IPS DF 4.7 (cell line): ENCODE data around the gene IL1RAPL1.

ENCODE experiments used
- DNase-seq: peaks from one replicate; pipeline ENCODE4 v3.0.0-alpha.2; 2013; ENCODE audit warnings: low spot score; ENCODE audit errors: extremely low read depth

IL1RAPL1 gene

GRCh38 chrX:28966331-28966730 is 379.1 kb downstream of the IL1RAPL1 start:
- no peak for DNase-seq

GRCh38 chrX:28969126-28969525 is 381.9 kb downstream of the IL1RAPL1 start:
- no peak for DNase-seq

- no peak for DNase-seq
These were observed 392.6 kb downstream of the IL1RAPL1 start for GRCh38 chrX:28979877-28980276.

GRCh38 chrX:28981952-28982351 is 394.7 kb downstream of the IL1RAPL1 start:
- DNase-seq: no peak

GRCh38 chrX:28988246-28988645 is 401.0 kb downstream of the IL1RAPL1 start:
- DNase-seq: no peak

- no peak for DNase-seq
These were observed 410.6 kb downstream of the IL1RAPL1 start for GRCh38 chrX:28997706-28998463.

DNA sequence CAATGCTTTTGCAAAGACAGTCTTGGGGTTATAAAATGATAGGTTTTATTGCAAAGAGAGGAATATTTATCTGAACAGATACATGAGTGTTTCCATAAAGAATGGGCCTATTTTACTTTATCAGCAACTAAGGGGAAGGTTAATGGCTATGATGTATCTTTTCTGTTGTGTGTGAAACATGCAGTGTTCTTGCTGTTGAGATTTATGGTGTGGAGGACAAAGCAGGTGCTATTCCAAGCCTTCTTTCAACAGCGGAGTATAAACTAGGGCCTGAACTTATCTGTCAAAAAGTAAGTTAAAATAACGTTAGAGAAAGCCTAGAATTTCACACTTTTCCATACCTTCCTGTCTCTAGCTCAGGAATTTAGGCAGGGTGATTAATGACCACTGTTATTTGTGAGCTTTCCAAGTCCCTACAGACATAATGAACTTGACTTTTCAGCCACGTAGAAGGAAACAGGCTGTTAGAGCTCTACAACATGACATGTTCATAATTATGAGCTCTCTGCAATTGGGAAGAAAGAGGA is 411.4 kb downstream of the IL1RAPL1 start:
- no peak for DNase-seq

- no peak for DNase-seq
These were observed 425.6 kb downstream of the IL1RAPL1 start for GRCh38 chrX:29012867-29013266.

- no peak for DNase-seq
These were observed 436.0 kb downstream of the IL1RAPL1 start for GRCh38 chrX:29023207-29023606.

GRCh38 chrX:29024871-29025270 is 437.6 kb downstream of the IL1RAPL1 start:
- DNase-seq: no peak

DNA sequence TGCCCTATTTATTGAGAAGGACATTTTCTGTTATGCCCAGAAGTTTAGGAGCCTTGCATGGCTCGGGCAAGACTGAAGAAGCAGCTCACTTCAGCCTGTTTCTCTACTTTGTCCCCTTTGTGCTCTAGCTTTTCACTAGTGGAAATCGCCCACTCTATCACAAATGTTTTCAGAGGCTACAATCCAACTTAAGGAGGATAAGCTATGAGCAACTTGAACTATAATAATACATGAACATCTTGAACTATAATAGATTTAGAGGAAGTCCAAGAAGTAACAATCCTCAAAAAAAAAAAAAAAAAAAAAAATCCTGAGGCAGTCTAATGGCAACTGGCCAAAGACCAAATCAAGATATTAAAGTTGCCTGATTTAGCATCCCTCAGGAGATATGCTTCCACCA is 452.3 kb downstream of the IL1RAPL1 start:
- DNase-seq: no peak

DNA sequence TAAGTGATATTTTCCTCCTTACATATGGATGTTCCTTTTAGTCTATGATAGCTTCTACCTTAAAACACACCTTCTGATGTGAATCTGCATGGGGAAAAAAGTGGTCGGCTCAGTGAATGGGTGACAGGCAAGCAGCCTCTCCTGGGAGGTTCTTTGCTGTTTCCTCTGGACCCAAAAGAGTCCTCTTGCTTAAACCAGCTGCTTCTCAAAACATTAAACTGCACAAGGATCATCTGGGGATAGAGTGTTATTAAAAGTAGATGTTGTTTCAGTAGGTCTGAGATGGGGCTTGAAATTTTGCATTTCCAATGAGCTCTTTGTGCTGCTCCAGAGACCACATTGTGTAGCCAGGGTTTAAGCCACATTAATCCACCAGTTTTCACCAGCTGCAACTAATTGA is 452.9 kb downstream of the IL1RAPL1 start:
- DNase-seq: no peak

DNA sequence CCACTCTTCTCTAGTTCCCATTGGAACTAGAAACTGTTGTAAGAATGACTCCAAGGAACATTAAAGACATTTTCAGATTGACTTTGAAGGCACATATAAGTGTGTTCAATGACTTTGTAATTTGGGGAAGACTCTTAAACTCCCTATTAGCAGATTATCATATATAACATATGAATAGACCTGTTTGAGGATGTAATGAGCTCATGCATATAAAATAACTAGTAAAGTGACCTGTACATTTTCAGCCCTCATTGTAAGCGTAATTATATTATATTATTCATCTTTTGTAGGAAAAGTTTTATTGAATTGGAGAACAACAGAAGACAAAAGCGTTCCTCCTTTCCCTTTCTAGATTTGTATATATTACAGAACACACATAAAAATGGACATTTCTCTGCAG is 455.1 kb downstream of the IL1RAPL1 start:
- DNase-seq: no peak

- DNase-seq: no peak
These were observed 456.5 kb downstream of the IL1RAPL1 start for GRCh38 chrX:29043746-29044145.

- DNase-seq: no peak
These were observed 457.4 kb downstream of the IL1RAPL1 start for GRCh38 chrX:29044423-29045184.

DNA sequence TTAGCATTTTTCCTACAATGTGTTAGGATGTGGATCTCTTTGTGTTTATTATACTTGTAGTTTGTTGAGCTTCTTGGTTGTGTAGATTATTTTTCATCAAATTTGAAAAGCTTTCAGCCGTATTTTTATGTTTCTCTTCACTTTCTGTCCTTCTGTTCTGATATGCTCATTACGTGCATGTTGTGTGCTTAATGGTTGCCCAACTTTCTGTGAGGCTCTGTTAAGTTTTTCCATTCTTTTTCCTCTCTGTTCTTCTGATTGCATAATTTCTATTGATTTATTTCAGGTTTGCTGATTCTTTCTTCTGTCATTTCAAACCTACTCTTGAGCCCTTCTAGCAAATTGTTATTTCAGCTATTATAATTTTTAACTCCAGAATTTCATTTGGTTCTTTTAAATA is 478.2 kb downstream of the IL1RAPL1 start:
- DNase-seq: no peak

DNA sequence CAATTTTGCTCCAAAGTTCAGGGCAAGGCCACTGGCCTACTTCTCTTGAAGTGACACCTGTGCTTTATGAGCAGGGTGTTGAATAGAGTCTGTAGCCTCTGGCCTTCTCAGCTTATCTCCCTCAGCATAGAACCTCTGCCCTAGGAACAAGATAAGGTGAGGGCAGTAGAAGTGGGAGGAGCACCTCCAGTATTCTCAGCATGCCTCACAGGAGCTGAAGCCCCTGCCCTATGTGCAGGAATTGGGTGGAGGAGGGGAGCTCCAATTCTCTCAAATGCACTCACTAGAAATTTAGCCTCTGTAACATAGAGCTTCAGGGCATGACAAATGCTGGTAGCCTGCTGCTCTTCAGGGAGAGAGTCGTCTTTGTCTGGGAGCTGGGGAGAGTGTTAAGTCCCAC is 479.3 kb downstream of the IL1RAPL1 start:
- no peak for DNase-seq

GRCh38 chrX:29067351-29067750 is 480.1 kb downstream of the IL1RAPL1 start:
- DNase-seq: no peak

DNA sequence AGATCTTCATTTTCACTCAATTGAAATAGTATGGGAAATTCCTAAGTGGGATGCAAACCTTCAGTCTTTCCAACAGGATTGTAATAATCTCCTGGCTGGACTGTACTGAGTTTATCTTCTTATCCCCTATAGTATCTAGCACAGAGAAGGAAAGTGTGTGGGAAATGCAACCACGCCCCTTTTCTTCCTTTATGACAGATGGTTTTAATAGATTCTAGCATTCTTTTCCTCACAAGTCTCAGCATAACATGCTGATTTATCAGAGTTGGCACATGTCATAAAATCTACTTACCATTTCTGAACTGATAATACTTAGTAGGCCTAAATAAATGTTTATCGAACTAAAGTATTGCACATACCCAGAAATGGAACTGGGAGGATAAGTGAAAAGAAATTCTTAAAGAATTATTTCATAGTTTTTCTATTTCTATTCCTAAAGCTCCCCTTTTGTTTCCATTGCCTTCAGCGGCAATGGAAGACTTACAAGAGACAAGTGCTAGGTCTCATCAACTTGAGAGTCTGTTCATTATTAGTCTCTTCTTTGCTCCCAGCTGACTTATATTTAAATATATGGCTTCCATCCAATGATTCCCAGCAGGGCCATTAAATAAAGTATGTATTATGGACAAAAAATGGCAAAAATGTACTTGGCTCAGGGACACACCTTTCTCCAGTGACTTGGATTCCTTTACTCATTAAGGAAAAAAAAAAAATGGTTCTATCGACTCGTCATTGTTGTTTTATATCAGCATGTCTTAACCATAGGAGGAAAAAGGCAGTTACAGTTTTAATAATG is 484.5 kb downstream of the IL1RAPL1 start:
- DNase-seq: no peak

DNA sequence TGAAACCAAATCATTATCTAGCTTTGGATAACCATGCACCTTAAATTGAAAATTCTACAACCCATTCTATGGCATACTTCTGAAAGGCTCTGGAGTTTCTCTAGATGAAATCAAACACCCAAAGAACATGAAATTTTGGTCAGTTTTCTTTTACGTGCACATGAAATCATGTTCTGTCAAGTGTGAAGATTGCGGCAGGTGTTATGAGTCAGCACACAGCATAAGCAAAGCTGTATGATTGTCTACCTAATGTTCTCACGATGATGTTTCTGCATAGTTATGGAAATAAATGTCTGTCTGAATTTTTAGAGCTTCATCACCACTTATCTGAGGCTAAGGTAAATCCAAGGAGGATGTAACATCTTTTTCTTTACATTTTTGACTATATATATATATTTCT is 495.3 kb downstream of the IL1RAPL1 start:
- DNase-seq: no peak

DNA sequence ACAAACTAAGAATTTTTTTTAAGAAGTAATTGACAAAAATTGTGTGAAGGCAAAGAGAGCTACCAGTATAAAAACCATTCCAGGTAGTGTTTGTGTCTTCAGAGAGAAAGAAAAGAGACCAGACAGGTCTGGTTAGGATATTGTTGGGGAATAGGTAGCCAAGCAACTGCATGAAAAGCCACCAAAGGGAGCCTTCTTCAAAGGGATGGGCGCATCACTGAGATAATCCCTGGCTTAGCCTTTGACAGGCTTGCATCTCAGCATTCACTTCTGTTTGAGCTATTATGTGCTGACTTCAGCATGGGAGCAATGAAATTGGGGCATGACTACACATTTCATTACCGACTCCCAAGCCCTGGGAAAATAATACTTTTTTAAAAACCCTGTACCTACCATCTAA is 496.6 kb downstream of the IL1RAPL1 start:
- DNase-seq: no peak

DNA sequence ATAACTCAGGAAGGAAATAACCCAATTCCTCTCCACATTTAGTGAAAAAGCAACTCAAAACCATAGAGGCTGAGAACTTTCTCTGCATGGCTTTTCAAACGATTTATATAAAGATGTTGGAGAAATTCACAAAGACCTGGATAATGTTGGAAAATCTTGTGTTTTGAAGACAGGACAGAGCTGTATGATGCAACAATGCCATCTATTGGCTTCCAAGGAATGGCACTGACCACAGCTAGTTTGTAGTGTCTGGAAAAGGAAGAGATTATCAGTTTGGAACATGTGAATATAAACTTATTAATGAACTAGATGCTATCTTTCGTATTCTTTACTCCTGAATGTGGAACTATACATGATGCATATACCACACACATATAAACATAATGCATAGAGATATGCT is 503.6 kb downstream of the IL1RAPL1 start:
- no peak for DNase-seq
